HG03175 (cell line): Measurements from ENCODE around the gene ACVR1.
A peak's percentile ranks its signal among the peaks of the same experiment; 100 is the strongest.

Source experiments
- ATAC-seq: cut with Tn5 transposase; IDR thresholded peaks from one replicate; pipeline ENCODE4 v1.9.1; 2021; ENCODE audit warnings: mild to moderate bottlenecking, moderate library complexity; ENCODE audit not compliant: unreplicated experiment

ACVR1 gene

GRCh38 chr2:157793053-157793612, 83.0 kb downstream of the ACVR1 start:
- ATAC-seq: peak; percentile 46

- no peak for ATAC-seq
Observed at GRCh38 chr2:157792335-157793052, 83.6 kb downstream of the ACVR1 start.

- no peak for ATAC-seq
Observed at GRCh38 chr2:157790780-157791179, 85.3 kb downstream of the ACVR1 start.

GRCh38 chr2:157789933-157790511, 86.1 kb downstream of the ACVR1 start:
- no peak for ATAC-seq

GRCh38 chr2:157789256-157789655, 86.9 kb downstream of the ACVR1 start:
- no peak for ATAC-seq

GRCh38 chr2:157788201-157788600, 87.9 kb downstream of the ACVR1 start:
- no peak for ATAC-seq

- no peak for ATAC-seq
Observed at GRCh38 chr2:157787364-157787938, 88.7 kb downstream of the ACVR1 start.

GRCh38 chr2:157786663-157787363, 89.3 kb downstream of the ACVR1 start:
- no peak for ATAC-seq

GRCh38 chr2:157785866-157786662, 90.1 kb downstream of the ACVR1 start:
- ATAC-seq: no peak

- no peak for ATAC-seq
Observed at GRCh38 chr2:157785200-157785599, 90.9 kb downstream of the ACVR1 start.

- no peak for ATAC-seq
Observed at GRCh38 chr2:157784823-157785175, 91.3 kb downstream of the ACVR1 start.

- ATAC-seq: no peak
Observed at GRCh38 chr2:157784169-157784822, 91.8 kb downstream of the ACVR1 start.

GRCh38 chr2:157783245-157783644, 92.9 kb downstream of the ACVR1 start:
- ATAC-seq: no peak

GRCh38 chr2:157782057-157782845, 93.9 kb downstream of the ACVR1 start:
- ATAC-seq: no peak

GRCh38 chr2:157780211-157780610, 95.9 kb downstream of the ACVR1 start:
- no peak for ATAC-seq

- ATAC-seq: no peak
Observed at GRCh38 chr2:157779794-157780193, 96.3 kb downstream of the ACVR1 start.

- no peak for ATAC-seq
Observed at GRCh38 chr2:157777427-157777826, 98.7 kb downstream of the ACVR1 start.

- no peak for ATAC-seq
Observed at GRCh38 chr2:157771234-157771633, 104.9 kb downstream of the ACVR1 start.

GRCh38 chr2:157769856-157770255, 106.3 kb downstream of the ACVR1 start:
- ATAC-seq: no peak
